PFSK-1 (cell line): ENCODE measurements around the gene OLFM3.

Experiments used
- FOXP2 ChIP-seq: optimal IDR thresholded peaks from 2 replicates; pipeline ENCODE3; 2011; ENCODE audit warnings: borderline replicate concordance, control low read depth, inconsistent platforms; ENCODE audit not compliant: insufficient read depth; ENCODE audit errors: extremely low read length, extremely low read depth
- POLR2AphosphoS5 ChIP-seq: IDR thresholded peaks from 2 replicates; pipeline ENCODE4 v1.6.1; 2012; ENCODE audit warnings: low read depth, mild to moderate bottlenecking, control low read depth, low read length, moderate library complexity
- SIN3A ChIP-seq: IDR thresholded peaks from 2 replicates; pipeline ENCODE4 v1.6.1; 2012; ENCODE audit warnings: mild to moderate bottlenecking, low read length, moderate library complexity, borderline replicate concordance; ENCODE audit not compliant: insufficient read depth
- TAF1 ChIP-seq: IDR thresholded peaks from 2 replicates; pipeline ENCODE4 v1.6.1; 2012; ENCODE audit warnings: low read length, control low read depth, borderline replicate concordance; ENCODE audit not compliant: insufficient read depth
- TF ChIP-seq, protein P1 (sequence below), 2 experiments: IDR thresholded peaks; 2 replicates each; pipeline versions ENCODE4 v1.6.1 to v1.8.0; 2011 to 2012; ENCODE audit warnings: low read depth in 2 of 2, low read length in 2 of 2, control low read depth in 1 of 2, inconsistent platforms in 1 of 2, mild to moderate bottlenecking in 1 of 2, moderate library complexity in 1 of 2; ENCODE audit not compliant: insufficient read depth in 1 of 2

The OLFM3 gene

GRCh38 chr1:102002057-102002456, 5.3 kb upstream of the OLFM3 start:
- no peak for TF ChIP-seq POLR2AphosphoS5
- no peak for TF ChIP-seq TAF1
- no peak for TF ChIP-seq FOXP2
- TF ChIP-seq, protein P1, sequence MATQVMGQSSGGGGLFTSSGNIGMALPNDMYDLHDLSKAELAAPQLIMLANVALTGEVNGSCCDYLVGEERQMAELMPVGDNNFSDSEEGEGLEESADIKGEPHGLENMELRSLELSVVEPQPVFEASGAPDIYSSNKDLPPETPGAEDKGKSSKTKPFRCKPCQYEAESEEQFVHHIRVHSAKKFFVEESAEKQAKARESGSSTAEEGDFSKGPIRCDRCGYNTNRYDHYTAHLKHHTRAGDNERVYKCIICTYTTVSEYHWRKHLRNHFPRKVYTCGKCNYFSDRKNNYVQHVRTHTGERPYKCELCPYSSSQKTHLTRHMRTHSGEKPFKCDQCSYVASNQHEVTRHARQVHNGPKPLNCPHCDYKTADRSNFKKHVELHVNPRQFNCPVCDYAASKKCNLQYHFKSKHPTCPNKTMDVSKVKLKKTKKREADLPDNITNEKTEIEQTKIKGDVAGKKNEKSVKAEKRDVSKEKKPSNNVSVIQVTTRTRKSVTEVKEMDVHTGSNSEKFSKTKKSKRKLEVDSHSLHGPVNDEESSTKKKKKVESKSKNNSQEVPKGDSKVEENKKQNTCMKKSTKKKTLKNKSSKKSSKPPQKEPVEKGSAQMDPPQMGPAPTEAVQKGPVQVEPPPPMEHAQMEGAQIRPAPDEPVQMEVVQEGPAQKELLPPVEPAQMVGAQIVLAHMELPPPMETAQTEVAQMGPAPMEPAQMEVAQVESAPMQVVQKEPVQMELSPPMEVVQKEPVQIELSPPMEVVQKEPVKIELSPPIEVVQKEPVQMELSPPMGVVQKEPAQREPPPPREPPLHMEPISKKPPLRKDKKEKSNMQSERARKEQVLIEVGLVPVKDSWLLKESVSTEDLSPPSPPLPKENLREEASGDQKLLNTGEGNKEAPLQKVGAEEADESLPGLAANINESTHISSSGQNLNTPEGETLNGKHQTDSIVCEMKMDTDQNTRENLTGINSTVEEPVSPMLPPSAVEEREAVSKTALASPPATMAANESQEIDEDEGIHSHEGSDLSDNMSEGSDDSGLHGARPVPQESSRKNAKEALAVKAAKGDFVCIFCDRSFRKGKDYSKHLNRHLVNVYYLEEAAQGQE (IDR thresholded peaks at IDR 0.05; ENCODE audit: insufficient read depth in 1 of 2, low read depth in 2 of 2, low read length in 2 of 2), result no peak
- TF ChIP-seq SIN3A, result no peak

GRCh38 chr1:101995984-101996745, 561 bp downstream of the OLFM3 start:
- TF ChIP-seq, protein P1 (IDR thresholded peaks at IDR 0.05; ENCODE audit: insufficient read depth in 1 of 2, low read depth in 2 of 2, low read length in 2 of 2), result peak in 1 of 2 experiments; percentile 39; a peak in 2 of 4 replicates
- TF ChIP-seq SIN3A, result no peak

GRCh38 chr1:101993710-101994109, 3.0 kb downstream of the OLFM3 start:
- TF ChIP-seq FOXP2 (no peak), TAF1 (no peak), POLR2AphosphoS5 (no peak), SIN3A (no peak)
- TF ChIP-seq, protein P1 (IDR thresholded peaks at IDR 0.05; ENCODE audit: insufficient read depth in 1 of 2, low read depth in 2 of 2, low read length in 2 of 2), result no peak

DNA sequence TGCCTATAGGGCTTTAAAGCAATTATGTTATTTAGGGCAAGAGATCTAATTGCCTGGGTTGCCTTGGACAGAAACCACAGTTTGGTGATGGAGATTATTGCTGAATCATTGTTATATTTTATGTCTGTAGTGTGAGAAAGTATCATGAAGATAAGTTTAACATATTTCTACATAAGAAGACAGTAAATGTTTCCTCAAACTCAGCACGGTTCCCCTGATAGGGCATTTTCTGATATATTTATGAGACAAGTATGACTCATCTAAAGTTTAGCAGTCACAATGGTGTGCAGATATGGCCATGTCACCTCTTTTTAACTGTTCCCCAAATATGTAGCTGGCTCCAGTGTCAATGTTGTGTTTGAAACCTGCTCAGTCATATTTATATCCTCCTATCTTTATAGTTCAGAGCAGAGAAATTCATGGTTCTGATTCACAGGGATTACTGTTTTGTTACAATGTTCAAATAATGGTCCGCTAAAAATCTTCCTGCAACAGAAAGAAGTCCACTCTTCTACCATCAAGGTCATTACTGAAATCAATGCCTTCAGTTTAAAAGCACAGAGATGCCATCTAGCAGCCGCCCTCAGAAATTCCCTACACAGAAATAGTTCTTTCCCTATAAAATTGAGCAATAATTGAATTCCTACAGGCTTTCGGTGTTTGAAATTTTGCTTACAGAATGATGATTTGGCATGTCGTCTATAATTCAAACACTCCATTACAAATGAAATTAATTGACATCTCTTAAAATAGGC, 3.7 kb downstream of the OLFM3 start:
- TF ChIP-seq FOXP2 (no peak), TAF1 (no peak), POLR2AphosphoS5 (no peak), SIN3A (no peak)
- TF ChIP-seq, protein P1 (IDR thresholded peaks at IDR 0.05; ENCODE audit: insufficient read depth in 1 of 2, low read depth in 2 of 2, low read length in 2 of 2), result no peak
